ENCODE data around the gene BAZ1A. TPM values are rescaled to one million over a fixed set of nuclear protein-coding genes. Genes with fewer than 3 reads are reported as not detected.

Gene BAZ1A
- total and polyA plus RNA-seq, 11 donors, result 3.8 to 20.3 (median 6.5) TPM

DNA sequence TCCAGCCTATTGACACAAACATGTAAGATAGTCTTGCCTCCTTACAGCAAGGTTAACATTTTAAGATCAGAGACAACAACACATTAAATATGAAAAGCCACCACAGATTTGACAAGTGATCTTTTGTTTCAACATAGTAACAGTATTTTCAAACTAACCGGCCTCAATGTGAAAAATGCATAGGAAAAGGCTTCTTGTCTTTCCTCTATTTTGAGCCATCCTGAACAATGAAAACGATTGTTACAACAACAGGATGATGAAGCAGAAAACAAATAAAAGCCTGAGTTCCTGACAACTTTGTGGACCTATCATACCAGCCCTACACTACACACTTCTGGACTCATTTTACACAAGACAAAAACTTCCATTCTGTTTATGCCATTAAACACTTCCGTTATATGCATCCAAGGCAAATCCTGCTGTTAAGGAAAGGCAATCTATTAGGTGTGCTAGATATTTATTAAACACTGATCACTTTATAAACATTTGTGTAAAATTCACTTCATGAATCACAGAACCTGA lies 37.3 kb downstream of the BAZ1A start:
- WGBS, 4 donors, result 55 to 73% (median 64%) methylated on average over 3 of the region's 3 CpGs
- H3K36me3 ChIP-seq, result peaks cover 0 to 17% (median 0%) of the 10 kb centered on the region in 9 donors
- ATAC-seq, result no peak
- intact Hi-C loops (cut with DNase I), result no loop called here
- no peak overlapping the region for H3K4me3 ChIP-seq
- H3K9me3 ChIP-seq, result no peaks in the 10 kb centered on the region
- TF ChIP-seq, protein P1, sequence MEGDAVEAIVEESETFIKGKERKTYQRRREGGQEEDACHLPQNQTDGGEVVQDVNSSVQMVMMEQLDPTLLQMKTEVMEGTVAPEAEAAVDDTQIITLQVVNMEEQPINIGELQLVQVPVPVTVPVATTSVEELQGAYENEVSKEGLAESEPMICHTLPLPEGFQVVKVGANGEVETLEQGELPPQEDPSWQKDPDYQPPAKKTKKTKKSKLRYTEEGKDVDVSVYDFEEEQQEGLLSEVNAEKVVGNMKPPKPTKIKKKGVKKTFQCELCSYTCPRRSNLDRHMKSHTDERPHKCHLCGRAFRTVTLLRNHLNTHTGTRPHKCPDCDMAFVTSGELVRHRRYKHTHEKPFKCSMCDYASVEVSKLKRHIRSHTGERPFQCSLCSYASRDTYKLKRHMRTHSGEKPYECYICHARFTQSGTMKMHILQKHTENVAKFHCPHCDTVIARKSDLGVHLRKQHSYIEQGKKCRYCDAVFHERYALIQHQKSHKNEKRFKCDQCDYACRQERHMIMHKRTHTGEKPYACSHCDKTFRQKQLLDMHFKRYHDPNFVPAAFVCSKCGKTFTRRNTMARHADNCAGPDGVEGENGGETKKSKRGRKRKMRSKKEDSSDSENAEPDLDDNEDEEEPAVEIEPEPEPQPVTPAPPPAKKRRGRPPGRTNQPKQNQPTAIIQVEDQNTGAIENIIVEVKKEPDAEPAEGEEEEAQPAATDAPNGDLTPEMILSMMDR (IDR thresholded peaks at IDR 0.05), result no peak
- TF ChIP-seq POLR2A (IDR thresholded peaks at IDR 0.05), result no peak
- no peak for DNase-seq
- peaks cover 0 to 47% (median 3%) of the 10 kb centered on the region in 12 donors for H3K4me1 ChIP-seq
- H3K27me3 ChIP-seq, result no peaks in the 10 kb centered on the region
- no peak overlapping the region for H3K27ac ChIP-seq

DNA sequence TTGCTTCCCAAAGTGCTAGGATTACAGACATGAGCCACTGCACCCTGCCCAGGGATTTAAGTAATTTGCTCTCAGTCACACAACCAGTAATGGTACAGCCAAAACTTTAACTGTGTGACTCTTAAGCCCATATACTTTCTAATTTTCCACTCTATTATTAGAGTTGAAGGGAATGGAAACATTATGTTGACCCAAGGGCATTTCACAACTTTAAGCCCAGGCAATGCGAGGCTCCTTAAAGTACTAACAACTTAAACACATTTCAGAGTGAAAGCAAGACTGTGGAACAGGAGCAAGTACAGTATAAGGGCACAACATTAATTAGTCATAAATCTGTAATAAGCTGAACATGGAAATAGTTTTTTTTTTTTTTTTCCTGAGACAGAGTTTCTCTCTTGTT lies 39.8 kb downstream of the BAZ1A start:
- Histone ChIP-seq H3K4me3 (no peak overlapping the region), H3K27me3 (no peaks in the 10 kb centered on the region), H3K4me1 (peaks cover 0 to 48% (median 0%) of the 10 kb centered on the region in 12 donors), H3K9me3 (no peaks in the 10 kb centered on the region), H3K27ac (no peak overlapping the region), H3K36me3 (peaks cover 0 to 7% (median 0%) of the 10 kb centered on the region in 9 donors)
- no peak for TF ChIP-seq POLR2A (IDR thresholded peaks at IDR 0.05)
- TF ChIP-seq, protein P1 (IDR thresholded peaks at IDR 0.05), result no peak
- WGBS, 4 donors, result 96 to 100% (median 98%) methylated on average over 1 of the region's 1 CpG
- ATAC-seq (no peak), DNase-seq (no peak)
- intact Hi-C loops (cut with DNase I), result no loop called here

DNA sequence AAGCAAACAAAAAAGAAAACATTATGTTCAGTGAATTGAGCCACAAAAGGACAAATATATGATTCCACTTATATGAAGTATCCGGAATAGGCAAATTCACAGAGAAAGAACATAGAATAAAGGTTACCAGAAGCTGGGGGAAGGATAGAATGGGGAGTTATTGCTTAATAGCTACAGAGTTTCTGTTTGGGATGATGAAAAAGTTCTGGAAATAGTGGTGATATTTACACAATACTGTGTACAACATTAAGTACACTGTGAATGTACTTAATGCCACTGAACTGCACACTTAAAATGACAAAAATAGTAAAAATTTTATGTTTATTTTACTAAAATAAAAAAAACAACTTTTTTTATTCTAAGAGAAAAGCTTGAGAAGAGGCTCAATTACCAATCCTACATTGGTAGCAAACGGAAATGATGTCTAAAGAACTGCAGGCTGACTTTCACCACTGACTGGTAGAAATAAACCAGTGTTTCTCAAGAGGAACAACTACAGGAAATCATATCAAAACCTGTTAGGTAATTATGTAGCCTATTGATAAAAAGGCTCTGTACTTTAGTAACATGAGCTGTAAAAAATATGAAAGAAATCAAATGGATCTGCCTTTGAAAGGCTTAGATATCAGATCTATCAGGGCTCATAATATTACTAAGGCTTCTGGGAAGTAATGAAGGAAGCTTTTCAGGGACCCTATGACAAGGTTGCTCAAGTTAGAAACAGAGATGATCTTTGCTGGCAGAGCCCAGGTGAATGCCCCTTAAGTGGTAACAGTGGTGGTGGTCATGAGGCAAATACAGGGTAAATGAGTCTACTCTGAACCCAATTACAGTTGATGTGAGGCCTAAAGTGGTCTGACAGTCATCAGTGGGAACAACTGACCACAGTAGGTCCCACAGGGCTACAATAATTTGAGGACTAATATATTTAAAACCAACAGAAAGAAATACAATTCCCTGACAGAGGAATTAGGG lies 41.3 kb downstream of the BAZ1A start:
- H3K27me3 ChIP-seq, result no peaks in the 10 kb centered on the region
- WGBS, 4 donors, result 83 to 90% (median 86%) methylated on average over 2 of the region's 2 CpGs
- DNase-seq (no peak), ATAC-seq (no peak)
- H3K4me1 ChIP-seq, result peaks cover 0 to 43% (median 0%) of the 10 kb centered on the region in 12 donors
- no peaks in the 10 kb centered on the region for H3K9me3 ChIP-seq
- TF ChIP-seq, protein P1 (IDR thresholded peaks at IDR 0.05), result no peak
- no peak for TF ChIP-seq POLR2A (IDR thresholded peaks at IDR 0.05)
- intact Hi-C loops (cut with DNase I), result no loop called here
- H3K36me3 ChIP-seq, result peaks cover 0 to 7% (median 0%) of the 10 kb centered on the region in 9 donors
- H3K27ac ChIP-seq, result peak overlapping the region in 1 of 12 donors; percentile 63
- no peak overlapping the region for H3K4me3 ChIP-seq

DNA sequence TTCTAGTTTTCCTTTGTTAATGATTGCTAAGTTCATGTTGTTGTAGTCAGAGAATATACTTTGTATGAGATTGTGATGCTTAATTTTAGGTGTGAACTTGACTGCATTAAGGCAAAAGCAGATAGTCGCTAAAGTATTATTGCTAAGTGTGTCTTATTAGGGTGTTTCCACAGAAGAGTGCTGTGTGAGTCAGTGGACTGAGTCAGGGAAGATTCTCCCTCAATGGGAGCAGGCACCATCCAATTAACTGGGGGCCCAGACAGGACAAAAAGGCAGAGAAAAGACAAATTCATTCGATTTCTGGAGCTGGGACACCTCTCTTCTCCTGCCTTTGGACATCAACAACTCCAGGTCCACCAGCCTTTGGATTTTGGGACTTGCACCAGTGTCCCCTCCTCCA lies 48.5 kb downstream of the BAZ1A start:
- peaks cover 0 to 46% (median 3%) of the 10 kb centered on the region in 9 donors for H3K36me3 ChIP-seq
- WGBS, 4 donors, result 93 to 99% (median 96%) methylated on average over 2 of the region's 2 CpGs
- ATAC-seq (no peak), DNase-seq (no peak)
- intact Hi-C loops (cut with DNase I), result no loop called here
- no peak overlapping the region for H3K4me3 ChIP-seq
- no peaks in the 10 kb centered on the region for H3K4me1 ChIP-seq
- H3K27ac ChIP-seq, result no peak overlapping the region
- no peaks in the 10 kb centered on the region for H3K27me3 ChIP-seq
- TF ChIP-seq, protein P1 (IDR thresholded peaks at IDR 0.05), result no peak
- TF ChIP-seq POLR2A (IDR thresholded peaks at IDR 0.05), result no peak
- H3K9me3 ChIP-seq, result no peaks in the 10 kb centered on the region

Measured in heart left ventricle (tissue), 16 donors.